Measurements from ENCODE around the gene FCHO2.

DNA sequence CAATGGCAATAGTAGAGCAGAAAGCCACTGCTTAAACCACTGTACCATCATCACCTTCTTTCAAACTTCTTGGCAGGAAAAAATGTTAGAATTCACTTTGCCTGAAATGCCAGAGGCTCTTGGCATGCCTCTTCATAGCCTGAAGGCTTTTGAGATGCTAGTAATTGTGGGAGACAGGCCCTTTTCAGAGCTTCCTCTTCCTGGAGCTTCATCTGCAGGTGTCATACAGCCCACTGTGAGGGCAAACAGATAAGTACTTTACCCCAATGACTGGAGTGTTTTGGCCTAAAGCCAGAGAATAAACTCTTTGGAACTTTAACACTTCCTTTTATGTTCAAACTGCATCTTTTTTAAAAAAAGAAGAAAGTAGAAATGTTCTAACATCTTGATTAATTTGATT, 83.2 kb downstream of the FCHO2 start:
- TF ChIP-seq, protein P1, sequence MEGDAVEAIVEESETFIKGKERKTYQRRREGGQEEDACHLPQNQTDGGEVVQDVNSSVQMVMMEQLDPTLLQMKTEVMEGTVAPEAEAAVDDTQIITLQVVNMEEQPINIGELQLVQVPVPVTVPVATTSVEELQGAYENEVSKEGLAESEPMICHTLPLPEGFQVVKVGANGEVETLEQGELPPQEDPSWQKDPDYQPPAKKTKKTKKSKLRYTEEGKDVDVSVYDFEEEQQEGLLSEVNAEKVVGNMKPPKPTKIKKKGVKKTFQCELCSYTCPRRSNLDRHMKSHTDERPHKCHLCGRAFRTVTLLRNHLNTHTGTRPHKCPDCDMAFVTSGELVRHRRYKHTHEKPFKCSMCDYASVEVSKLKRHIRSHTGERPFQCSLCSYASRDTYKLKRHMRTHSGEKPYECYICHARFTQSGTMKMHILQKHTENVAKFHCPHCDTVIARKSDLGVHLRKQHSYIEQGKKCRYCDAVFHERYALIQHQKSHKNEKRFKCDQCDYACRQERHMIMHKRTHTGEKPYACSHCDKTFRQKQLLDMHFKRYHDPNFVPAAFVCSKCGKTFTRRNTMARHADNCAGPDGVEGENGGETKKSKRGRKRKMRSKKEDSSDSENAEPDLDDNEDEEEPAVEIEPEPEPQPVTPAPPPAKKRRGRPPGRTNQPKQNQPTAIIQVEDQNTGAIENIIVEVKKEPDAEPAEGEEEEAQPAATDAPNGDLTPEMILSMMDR (conservative IDR thresholded peaks at IDR 0.05; ENCODE audit: low read length): no peak
- TF ChIP-seq EZH2phosphoT487 (IDR thresholded peaks at IDR 0.05; ENCODE audit: borderline replicate concordance): no peak

All from Loucy (cell line).